Measurements from ENCODE around the gene MLEC. TPM values are rescaled to one million over a fixed set of nuclear protein-coding genes. Genes with fewer than 3 reads are reported as not detected.
"Not testable (repeated sequence)": the region's sequence is repeated elsewhere in the genome, so short reads cannot be mapped to it uniquely, and the experiment has no call there.

MLEC gene
- total RNA-seq, 1 experiment from 2014 or later: 290 TPM

DNA sequence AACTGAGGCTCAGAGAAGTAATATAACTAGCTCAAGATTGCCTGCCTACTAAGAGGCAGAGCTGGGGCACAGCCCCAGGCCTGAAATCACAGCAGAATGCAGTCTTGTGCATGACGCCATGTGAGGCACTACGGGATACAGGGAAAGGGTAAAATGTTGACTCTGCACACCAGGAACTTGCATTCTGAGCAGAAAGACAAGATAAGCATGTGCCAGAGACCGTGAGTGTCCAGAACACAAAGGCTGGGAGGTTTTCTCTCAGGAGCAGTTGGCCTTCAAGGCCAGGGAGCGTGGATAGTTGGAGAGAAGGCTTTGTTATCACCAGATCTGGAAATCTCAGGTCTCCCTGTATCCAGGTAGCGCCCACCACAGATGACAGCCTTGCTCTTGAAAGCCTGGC, 23.2 kb upstream of the MLEC start:
- H3K36me3 Mint-ChIP-seq (ENCODE audit: insufficient read depth, unreplicated experiment): no peaks in the 10 kb centered on the region
- TF ChIP-seq, protein P1, sequence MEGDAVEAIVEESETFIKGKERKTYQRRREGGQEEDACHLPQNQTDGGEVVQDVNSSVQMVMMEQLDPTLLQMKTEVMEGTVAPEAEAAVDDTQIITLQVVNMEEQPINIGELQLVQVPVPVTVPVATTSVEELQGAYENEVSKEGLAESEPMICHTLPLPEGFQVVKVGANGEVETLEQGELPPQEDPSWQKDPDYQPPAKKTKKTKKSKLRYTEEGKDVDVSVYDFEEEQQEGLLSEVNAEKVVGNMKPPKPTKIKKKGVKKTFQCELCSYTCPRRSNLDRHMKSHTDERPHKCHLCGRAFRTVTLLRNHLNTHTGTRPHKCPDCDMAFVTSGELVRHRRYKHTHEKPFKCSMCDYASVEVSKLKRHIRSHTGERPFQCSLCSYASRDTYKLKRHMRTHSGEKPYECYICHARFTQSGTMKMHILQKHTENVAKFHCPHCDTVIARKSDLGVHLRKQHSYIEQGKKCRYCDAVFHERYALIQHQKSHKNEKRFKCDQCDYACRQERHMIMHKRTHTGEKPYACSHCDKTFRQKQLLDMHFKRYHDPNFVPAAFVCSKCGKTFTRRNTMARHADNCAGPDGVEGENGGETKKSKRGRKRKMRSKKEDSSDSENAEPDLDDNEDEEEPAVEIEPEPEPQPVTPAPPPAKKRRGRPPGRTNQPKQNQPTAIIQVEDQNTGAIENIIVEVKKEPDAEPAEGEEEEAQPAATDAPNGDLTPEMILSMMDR (IDR thresholded peaks at IDR 0.05; ENCODE audit: unreplicated experiment): no peak
- no peak overlapping the region for H3K27ac Mint-ChIP-seq (ENCODE audit: unreplicated experiment)
- CTCF ChIA-PET: interaction anchor here (1.4 kb wide), 1 partner anchor 14 kb away, joined by 5 read pairs; no protein-coding TSS in a partner anchor
- no peaks in the 10 kb centered on the region for H3K9me3 Mint-ChIP-seq (ENCODE audit: low read depth, unreplicated experiment)
- no TSS peak for BruUV-seq (replicated peaks)
- no peak overlapping the region for H3K4me3 Mint-ChIP-seq (ENCODE audit: low read depth, unreplicated experiment)
- no peaks in the 10 kb centered on the region for H3K27me3 Mint-ChIP-seq (ENCODE audit: unreplicated experiment)
- no peaks in the 10 kb centered on the region for H3K4me1 Mint-ChIP-seq (ENCODE audit: low read depth, unreplicated experiment)
- intact Hi-C loops (cut with micrococcal nuclease; ENCODE audit: unreplicated experiment): no loop called here
- no peak for DNase-seq

DNA sequence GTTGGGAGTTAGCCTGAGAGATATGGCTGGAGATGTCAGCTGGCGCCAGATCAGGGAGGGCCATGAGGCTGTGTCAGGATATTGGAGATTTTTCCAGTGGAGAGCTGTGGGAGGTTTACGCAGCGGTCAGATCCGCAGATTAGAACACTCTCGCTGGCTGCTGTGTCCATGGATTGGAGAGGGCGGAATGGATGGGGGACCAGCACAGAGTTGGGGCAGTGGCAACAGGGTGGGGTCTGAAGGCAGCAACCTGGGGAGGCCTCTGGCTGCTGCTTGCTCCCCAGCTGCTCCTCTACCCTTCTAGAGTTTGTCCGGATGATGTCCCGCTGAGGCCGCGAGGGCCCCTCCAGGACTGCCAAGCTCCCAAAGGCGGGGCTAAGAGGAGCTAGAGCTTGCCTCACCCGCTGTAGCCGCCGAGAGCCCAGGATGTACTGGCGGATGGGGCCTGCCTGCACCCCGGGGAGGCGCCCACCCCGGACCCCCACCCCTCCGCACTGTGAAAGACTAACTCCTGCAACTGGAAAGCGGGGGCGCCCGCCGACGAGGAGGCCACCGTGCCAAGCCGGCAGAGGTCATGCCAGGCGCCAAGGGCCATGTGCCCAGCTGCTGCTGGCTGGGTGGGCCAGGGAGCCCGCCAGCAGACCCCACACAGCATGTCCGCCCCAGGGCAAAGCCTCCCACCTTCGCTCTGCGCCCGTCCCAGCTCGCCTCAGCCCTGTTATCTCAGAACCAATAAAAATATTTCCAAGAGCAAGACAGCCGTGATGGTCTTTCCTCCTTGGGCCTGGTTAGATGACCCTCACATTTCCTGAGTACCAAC, 20.2 kb upstream of the MLEC start:
- TF ChIP-seq, protein P1 (IDR thresholded peaks at IDR 0.05; ENCODE audit: unreplicated experiment): no peak
- Mint-ChIP-seq H3K36me3 (ENCODE audit: insufficient read depth, unreplicated experiment) (no peaks in the 10 kb centered on the region), H3K4me1 (ENCODE audit: low read depth, unreplicated experiment) (no peaks in the 10 kb centered on the region), H3K27me3 (ENCODE audit: unreplicated experiment) (peaks cover 4% of the 10 kb centered on the region), H3K4me3 (ENCODE audit: low read depth, unreplicated experiment) (no peak overlapping the region), H3K9me3 (ENCODE audit: low read depth, unreplicated experiment) (no peaks in the 10 kb centered on the region), H3K27ac (ENCODE audit: unreplicated experiment) (no peak overlapping the region)
- CTCF ChIA-PET: interaction anchor here (1.1 to 1.5 kb wide), 2 partner anchors 17 to 18 kb away, joined by 4 read pairs; no protein-coding TSS in a partner anchor
- BruUV-seq (replicated peaks): no TSS peak
- intact Hi-C loops (cut with micrococcal nuclease; ENCODE audit: unreplicated experiment): no loop called here
- DNase-seq: no peak

DNA sequence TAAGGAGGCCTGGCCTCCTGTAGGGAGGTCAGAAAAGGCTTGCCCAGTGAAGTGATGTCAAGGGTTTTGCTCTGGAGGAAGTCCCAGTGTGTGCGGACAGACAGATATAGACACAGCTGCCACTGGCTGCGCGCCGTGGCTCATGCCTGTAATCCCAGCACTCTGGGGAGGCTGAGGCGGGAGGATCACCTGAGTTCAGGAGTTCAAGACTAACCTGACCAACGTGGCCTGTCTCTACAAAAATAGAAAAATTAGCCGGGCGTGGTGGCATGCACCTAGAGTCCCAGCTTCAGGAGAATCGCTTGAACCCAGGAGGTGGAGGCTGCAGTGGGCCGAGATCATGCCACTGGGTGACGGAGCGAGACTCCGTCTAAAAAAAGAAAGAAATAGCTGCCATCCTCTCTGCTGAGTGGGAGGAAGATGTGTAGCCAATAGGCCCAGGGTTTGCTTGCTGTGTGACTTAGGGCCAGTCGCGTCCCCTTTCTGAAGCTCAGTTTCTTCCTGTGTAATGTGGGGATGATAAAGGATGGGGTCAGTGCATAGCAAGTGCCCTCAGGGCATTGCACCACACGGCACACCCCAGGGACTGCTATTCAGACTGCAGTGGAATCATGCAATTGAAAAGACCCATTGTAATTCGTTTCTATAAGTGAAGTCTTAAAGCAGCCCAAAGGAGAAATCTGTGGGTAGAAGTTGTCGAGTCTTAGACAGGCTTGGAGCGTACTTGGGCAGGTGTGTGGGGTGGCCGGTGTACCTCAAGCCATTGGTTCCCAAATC, 18.7 kb upstream of the MLEC start:
- H3K4me3 Mint-ChIP-seq (ENCODE audit: low read depth, unreplicated experiment): no peak overlapping the region
- H3K9me3 Mint-ChIP-seq (ENCODE audit: low read depth, unreplicated experiment): no peaks in the 10 kb centered on the region
- H3K36me3 Mint-ChIP-seq (ENCODE audit: insufficient read depth, unreplicated experiment): no peaks in the 10 kb centered on the region
- H3K27me3 Mint-ChIP-seq (ENCODE audit: unreplicated experiment): peaks cover 8% of the 10 kb centered on the region
- CTCF ChIA-PET: interaction anchor here (0.7 to 1.5 kb wide), 2 partner anchors 19 to 86 kb away, joined by 3 to 4 read pairs; partner anchors contain the start of gene POP5
- H3K27ac Mint-ChIP-seq (ENCODE audit: unreplicated experiment): no peak overlapping the region
- DNase-seq: no peak
- BruUV-seq (replicated peaks): no TSS peak
- TF ChIP-seq, protein P1 (IDR thresholded peaks at IDR 0.05; ENCODE audit: unreplicated experiment): no peak
- H3K4me1 Mint-ChIP-seq (ENCODE audit: low read depth, unreplicated experiment): no peaks in the 10 kb centered on the region
- intact Hi-C loops (cut with micrococcal nuclease; ENCODE audit: unreplicated experiment): no loop called here

- H3K27ac Mint-ChIP-seq (ENCODE audit: unreplicated experiment): no peak overlapping the region
- no peaks in the 10 kb centered on the region for H3K36me3 Mint-ChIP-seq (ENCODE audit: insufficient read depth, unreplicated experiment)
- H3K4me1 Mint-ChIP-seq (ENCODE audit: low read depth, unreplicated experiment): no peaks in the 10 kb centered on the region
- BruUV-seq (replicated peaks): no TSS peak
- TF ChIP-seq, protein P1 (IDR thresholded peaks at IDR 0.05; ENCODE audit: unreplicated experiment): no peak
- H3K27me3 Mint-ChIP-seq (ENCODE audit: unreplicated experiment): peaks cover 8% of the 10 kb centered on the region
- no peaks in the 10 kb centered on the region for H3K9me3 Mint-ChIP-seq (ENCODE audit: low read depth, unreplicated experiment)
- intact Hi-C loops (cut with micrococcal nuclease; ENCODE audit: unreplicated experiment): no loop called here
- CTCF ChIA-PET: interaction anchor here (1.5 to 2.7 kb wide), 2 partner anchors 10 to 20 kb away, joined by 3 to 8 read pairs; no protein-coding TSS in a partner anchor
- no peak overlapping the region for H3K4me3 Mint-ChIP-seq (ENCODE audit: low read depth, unreplicated experiment)
- peak; percentile 40 for DNase-seq
Measured at GRCh38 chr12:120668868-120669840, 17.8 kb upstream of the MLEC start.

- H3K9me3 Mint-ChIP-seq (ENCODE audit: low read depth, unreplicated experiment); DNase-seq; H3K27ac Mint-ChIP-seq (ENCODE audit: unreplicated experiment); H3K4me3 Mint-ChIP-seq (ENCODE audit: low read depth, unreplicated experiment); intact Hi-C loops (cut with micrococcal nuclease; ENCODE audit: unreplicated experiment); H3K27me3 Mint-ChIP-seq (ENCODE audit: unreplicated experiment); BruUV-seq (replicated peaks); H3K4me1 Mint-ChIP-seq (ENCODE audit: low read depth, unreplicated experiment); H3K36me3 Mint-ChIP-seq (ENCODE audit: insufficient read depth, unreplicated experiment): not testable (repeated sequence)
- CTCF ChIA-PET: interaction anchor here (1.5 to 2.7 kb wide), 2 partner anchors 11 to 21 kb away, joined by 3 to 8 read pairs; no protein-coding TSS in a partner anchor
Measured at GRCh38 chr12:120670237-120670636, 16.7 kb upstream of the MLEC start.
